GM19467 (cell line): ENCODE results near the gene TYMP.
A peak's percentile ranks its signal among the peaks of the same experiment; 100 is the strongest.
"Not testable (repeated sequence)": the region's sequence is repeated elsewhere in the genome, so short reads cannot be mapped to it uniquely, and the experiment has no call there.

Source experiments
- ATAC-seq: cut with Tn5 transposase; IDR thresholded peaks from one replicate; pipeline ENCODE4 v1.9.1; 2021; ENCODE audit warnings: mild to moderate bottlenecking, moderate library complexity; ENCODE audit not compliant: unreplicated experiment

The TYMP gene

GRCh38 chr22:50525104-50525857 is 4.5 kb downstream of the TYMP start, which contains the start of gene SCO2:
SCO2 (minus strand) TSS chr22:50525598; CDS start chr22:50524411, 1,187 bp downstream.
- peak; percentile 34 for ATAC-seq

DNA sequence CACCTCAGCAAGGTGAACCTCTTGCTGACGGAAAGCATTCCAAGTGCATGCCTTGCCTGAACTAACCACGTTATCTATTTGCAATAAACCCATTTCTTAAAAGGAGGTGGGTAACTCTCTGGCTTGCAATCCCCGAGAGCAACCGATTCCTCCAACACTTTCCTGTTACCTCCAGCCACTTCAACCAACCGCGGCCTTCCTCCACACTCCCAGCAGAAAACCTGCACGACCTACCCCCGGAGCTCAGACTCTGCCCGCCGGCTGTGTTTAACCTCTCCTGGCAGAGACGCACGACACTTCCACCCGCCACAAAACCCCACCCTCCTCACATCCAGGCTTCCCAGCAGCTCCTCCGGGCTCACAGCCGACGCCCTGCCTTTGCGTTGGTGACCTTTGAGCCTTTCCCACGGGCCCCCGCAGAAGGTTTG is 5.1 kb downstream of the TYMP start:
- no peak for ATAC-seq

DNA sequence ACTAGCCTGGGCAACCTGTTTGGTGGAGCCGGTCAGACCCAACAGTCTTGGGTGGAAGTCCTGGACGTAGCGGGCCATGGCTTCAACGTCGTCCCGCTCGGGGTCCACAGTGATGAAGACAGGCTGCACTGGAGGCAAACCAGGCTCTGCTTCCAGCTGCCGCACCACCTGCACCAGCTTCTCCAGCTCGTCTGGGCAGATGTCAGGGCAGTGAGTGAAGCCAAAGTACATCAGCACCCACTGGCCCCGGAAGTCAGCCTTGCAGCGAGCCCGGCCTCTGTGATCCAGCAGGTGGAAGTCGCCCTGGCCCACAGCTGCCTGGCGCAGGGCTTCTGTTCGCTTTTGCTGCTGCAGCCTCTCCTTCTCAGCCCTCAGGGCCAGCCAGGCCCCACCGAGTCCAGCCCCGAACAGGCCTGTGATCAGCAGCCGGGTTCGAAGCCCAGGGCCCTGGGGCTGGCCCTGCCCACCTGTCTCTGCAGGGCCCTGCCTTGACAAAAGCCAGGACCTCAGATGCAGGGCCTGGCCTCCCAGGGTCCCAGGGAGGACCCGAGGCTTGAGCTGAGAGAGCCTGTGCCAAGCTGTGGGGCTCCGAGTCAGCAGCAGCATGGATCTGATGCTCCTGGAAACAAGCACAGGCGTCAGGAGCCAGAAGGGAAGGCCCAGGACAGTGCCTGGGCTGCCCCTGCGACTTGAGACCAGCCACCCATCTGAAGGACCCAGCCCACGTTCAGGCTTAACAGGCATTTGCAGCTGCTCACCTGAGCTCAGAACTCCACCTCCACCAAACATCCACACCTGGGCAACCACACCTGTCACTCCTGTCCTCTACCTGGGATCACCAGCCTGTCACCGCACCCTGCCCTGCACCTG is 5.8 kb downstream of the TYMP start:
- ATAC-seq = no peak

DNA sequence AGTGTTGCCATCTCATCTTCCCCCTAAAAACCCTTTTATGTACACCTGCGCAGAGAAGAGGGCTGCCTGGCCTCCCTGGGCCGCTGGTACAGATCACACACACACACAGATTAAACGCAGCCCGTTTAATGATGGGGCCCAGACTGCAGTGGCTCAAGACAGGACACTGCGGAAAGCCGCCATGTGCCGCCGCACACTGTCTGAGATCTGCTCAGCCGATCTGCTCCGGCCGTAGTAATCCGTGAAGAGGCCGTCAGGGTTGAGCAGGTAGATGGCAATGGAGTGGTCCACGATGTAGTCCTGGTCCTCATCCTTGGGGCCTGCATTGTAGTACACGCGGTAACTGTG is 6.4 kb downstream of the TYMP start:
- ATAC-seq = no peak

- ATAC-seq = no peak
Observed at GRCh38 chr22:50522806-50523438, 6.9 kb downstream of the TYMP start.

- no peak for ATAC-seq
Observed at GRCh38 chr22:50522208-50522805, 7.5 kb downstream of the TYMP start.

DNA sequence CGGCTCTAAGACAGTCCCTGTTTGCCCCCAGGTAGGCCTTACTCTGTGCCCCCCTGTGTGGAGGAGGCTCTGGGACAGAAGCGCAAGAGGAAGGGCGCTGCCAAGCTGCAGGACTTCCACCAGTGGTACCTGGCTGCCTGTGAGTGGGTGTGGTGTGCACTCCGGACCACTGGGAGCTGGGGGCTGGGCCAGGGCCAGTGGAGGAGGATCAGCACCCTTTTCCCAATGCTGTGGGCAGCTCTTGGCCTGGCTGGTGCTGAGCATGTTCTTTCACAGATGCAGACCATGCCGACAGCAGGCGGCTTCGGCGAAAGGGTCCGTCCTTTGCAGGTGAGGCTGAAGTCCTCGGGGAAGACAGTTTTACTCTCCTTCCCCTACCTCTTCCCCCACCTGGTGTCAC is 8.1 kb downstream of the TYMP start:
- ATAC-seq = no peak

GRCh38 chr22:50520826-50521453 is 8.9 kb downstream of the TYMP start:
- no peak for ATAC-seq

GRCh38 chr22:50520184-50520583 is 9.6 kb downstream of the TYMP start:
- ATAC-seq = not testable (repeated sequence)

DNA sequence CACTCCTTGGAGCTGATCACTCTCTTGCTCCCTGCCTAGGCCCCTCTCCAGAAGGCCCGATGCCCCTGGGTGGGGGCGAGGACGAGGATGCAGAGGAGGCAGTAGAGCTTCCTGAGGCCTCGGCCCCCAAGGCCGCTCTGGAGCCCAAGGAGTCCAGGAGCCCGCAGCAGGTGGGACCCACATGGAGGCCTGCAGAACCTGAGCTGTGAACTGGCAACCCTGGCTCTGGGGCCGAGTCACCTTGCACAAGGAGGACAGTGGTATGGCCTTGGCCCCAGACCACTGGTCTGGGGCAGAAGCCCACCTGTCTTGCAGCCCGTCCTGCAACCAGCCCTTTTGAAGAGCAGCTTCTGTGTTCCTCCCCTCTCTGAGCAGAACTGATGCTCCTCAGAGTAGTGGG is 10.7 kb downstream of the TYMP start:
- ATAC-seq = no peak

GRCh38 chr22:50518606-50519005 is 11.2 kb downstream of the TYMP start:
- ATAC-seq = no peak

- no peak for ATAC-seq
Observed at GRCh38 chr22:50517495-50518260, 12.1 kb downstream of the TYMP start.

DNA sequence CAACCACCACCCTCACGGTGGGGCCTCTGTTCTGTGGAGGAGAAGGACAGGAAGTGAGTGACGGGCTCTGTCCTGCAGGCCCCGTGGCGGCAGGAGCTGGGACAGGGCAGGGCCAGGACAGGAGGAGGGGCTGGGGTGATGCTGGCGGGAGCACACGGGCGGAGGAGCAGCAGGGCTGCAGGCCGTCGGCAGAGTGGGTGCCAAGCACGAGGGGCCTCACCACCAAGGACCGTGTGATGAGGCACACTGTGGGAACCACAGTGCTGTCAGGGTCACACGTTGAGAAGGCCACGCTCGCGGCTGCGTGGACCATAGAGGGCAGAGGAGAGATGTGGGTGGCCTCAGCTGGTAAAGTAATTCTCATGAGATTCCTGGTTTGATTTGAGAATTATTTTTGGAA is 12.9 kb downstream of the TYMP start:
- ATAC-seq = no peak

DNA sequence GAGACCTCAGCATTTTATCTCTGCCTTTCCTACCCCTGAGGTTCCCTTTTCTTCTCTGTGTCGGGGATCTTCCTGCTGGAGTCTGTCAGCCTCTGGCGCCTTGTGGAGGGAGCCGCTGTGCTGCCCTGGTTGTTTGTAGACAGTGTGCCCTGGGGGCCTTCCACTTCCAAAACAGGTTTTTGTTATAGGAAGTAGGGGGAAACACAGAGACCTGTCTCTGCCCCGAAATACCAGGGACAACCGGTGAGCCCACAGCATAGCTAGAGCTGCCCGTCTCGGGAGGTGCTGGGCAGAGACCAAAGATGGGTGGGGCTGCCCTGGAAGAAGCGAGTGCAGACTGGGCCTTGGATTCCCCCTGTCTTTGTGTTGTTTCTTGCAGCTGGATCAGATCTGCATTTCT is 13.7 kb downstream of the TYMP start:
- ATAC-seq = no peak

GRCh38 chr22:50513175-50513574 is 16.6 kb downstream of the TYMP start:
- ATAC-seq = no peak

DNA sequence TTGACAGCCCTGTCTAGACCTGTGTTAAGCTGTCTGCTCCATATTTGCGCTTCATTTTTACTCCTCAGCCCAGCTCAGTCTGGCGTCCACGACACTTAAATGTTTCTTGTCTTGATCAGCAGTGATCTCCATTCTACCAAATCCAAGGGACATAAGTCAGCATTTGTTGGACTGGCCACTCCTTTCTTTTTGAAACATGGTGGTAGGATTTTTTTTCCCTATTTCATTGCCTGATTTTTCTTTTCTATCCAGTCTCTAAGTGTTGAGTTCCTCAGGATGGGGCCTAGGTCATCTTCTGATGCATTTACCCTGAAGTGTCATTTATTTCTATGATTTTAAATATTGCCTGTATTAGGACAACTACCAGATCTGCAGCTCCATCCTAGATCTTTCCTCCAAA is 20.9 kb downstream of the TYMP start:
- ATAC-seq = no peak

DNA sequence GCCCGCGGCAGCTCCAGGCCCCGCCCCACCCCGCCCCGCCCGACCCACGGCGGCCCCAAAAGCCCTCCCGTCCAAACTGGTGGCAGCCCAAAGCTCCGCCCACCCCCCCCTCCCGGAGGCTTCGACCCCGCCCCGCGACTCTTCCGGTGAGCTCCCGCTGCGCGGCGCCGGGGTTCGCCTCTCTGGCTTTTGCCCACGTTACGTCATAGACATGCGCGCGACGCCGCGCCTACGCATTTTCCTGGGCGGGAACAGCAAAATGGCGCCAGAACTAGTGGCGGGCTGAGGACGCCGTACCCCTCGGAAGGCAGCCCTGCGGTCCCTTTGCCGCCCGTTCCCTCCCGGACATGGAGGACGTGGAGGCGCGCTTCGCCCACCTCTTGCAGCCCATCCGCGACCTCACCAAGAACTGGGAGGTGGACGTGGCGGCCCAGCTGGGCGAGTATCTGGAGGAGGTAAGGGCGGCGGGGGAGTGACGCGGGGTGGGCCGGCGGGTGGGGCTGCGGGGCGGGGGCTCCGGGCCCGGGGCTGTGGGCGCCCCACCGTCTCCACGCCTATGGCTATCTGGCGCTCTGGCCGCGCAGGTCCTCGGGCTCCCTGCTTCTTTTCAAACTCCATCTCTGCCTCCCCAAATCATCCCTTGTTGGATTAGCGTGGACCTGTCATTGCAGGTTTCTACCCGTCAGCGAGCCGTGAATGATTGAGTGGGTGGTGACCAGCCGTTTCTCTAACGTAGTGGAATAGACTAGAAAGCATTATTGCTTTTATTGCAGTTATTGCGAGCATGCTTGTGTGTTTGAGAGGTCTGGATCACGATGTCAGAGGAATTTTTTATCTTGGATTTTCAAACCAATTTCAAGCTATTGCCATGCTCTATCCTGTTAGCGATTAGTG is 21.6 kb downstream of the TYMP start, which contains the start of gene NCAPH2:
Gene NCAPH2 (plus strand): TSS at position 234 of the 894 bp plus-strand sequence. CDS start 114 bp downstream, at position 348.
- ATAC-seq = peak; percentile 63

DNA sequence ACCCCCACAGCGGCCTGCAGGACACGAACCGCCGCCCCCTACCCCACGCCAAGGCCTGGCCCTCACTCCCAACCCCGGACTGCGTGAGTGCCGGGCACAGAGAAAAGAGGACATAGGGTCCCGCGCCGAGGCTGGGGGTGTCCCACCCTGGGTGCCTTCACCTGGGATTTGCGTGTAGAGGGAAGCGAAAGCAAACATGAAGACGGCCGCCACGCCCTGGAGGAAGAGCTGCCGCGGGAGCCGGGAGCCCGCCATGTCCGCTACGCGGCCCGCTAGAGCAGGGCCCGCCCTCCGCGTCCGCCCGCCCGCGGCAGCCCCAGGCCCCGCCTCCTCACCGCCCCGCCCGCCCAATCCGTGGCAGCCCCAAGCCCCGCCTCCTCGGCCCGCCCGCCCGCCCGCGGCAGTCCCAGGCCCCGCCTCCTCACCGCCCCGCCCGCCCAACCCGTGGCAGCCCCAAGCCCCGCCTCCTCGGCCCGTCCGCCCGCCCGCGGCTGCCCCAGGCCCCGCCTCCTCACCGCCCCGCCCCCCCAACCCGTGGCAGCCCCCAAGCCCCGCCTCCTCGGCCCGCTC is 22.3 kb downstream of the TYMP start, which contains the start of gene LMF2:
Gene LMF2 (minus strand): TSS at position 282 of the 570 bp plus-strand sequence. CDS start 27 bp downstream, at position 255.
- peak; percentile 40 for ATAC-seq
